Measurements from ENCODE around the gene PTRH1.

DNA sequence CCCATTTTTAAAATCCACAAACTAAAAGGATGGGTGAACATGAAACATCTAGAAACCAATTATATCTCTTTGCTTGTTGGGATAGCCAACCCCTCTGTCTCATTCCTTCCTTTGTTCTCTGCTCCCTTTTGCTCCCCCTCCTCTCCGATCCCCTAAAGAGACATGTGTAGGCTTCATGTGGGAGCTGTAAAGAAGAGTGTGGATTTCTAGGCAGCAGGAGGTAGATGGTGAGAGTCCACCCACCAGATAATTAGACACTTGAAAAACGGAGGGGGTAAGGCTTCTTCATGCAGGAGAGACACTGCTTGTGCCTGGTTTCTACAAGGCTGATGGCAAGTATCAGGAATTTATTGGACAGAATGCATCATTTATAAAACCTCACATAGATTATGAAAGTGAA, 36.0 kb downstream of the PTRH1 start:
- TF ChIP-seq, protein P1, sequence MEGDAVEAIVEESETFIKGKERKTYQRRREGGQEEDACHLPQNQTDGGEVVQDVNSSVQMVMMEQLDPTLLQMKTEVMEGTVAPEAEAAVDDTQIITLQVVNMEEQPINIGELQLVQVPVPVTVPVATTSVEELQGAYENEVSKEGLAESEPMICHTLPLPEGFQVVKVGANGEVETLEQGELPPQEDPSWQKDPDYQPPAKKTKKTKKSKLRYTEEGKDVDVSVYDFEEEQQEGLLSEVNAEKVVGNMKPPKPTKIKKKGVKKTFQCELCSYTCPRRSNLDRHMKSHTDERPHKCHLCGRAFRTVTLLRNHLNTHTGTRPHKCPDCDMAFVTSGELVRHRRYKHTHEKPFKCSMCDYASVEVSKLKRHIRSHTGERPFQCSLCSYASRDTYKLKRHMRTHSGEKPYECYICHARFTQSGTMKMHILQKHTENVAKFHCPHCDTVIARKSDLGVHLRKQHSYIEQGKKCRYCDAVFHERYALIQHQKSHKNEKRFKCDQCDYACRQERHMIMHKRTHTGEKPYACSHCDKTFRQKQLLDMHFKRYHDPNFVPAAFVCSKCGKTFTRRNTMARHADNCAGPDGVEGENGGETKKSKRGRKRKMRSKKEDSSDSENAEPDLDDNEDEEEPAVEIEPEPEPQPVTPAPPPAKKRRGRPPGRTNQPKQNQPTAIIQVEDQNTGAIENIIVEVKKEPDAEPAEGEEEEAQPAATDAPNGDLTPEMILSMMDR (IDR thresholded peaks at IDR 0.05; ENCODE audit: borderline replicate concordance, extremely low read depth, low read length, poor library complexity, severe bottlenecking): no peak
- no peak for TF ChIP-seq EZH2 (IDR thresholded peaks at IDR 0.05; ENCODE audit: borderline replicate concordance, low read depth, low read length, severe bottlenecking)
